HG03025 (cell line): ENCODE data around the gene VGLL4.

ENCODE experiments used
- ATAC-seq: cut with Tn5 transposase; IDR thresholded peaks from one replicate; pipeline ENCODE4 v1.9.1; 2021; ENCODE audit warnings: mild to moderate bottlenecking, moderate library complexity; ENCODE audit not compliant: unreplicated experiment, low FRiP score

Gene VGLL4

GRCh38 chr3:11654166-11654565 lies 10.5 kb upstream of the VGLL4 start:
- no peak for ATAC-seq

- ATAC-seq, result no peak
These were observed 9.8 kb upstream of the VGLL4 start for GRCh38 chr3:11653298-11654055.

DNA sequence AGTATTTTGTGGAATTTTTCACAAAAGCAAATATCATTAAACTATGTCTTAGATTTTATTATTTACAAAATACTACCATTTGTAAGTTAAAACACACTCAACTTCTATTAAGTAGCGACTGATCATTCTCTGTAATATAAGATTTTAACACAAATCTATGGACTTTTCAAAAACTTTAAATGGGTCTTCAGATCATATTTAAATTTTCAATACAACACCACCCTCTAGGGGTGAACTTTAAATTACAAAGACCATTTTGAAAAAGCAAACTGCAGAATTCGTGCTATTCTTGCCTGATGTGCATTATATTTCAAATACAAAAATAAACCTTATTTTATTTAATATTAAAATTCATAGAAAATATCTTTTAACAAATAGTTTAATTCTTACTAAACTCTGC lies 8.2 kb upstream of the VGLL4 start:
- ATAC-seq, result no peak

DNA sequence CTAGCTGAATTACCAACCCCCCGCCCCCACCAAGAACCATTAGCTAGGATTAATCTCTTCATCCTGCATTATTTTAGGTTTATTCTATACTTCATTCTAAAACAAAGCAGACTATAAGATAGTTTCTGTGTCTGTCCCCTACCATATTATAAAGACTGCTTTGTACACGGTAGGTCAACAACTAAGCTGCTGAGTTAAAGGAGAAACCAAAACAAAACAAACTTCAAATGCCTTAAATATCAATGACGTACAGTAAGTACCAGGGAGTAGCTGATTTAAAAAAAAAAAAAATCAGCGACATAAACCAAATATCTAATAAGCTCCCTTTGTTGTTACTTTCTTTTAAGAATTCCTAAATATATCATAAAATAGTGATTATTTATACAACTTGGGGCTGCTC lies 7.8 kb upstream of the VGLL4 start:
- no peak for ATAC-seq

GRCh38 chr3:11650391-11650790 lies 6.7 kb upstream of the VGLL4 start:
- no peak for ATAC-seq

DNA sequence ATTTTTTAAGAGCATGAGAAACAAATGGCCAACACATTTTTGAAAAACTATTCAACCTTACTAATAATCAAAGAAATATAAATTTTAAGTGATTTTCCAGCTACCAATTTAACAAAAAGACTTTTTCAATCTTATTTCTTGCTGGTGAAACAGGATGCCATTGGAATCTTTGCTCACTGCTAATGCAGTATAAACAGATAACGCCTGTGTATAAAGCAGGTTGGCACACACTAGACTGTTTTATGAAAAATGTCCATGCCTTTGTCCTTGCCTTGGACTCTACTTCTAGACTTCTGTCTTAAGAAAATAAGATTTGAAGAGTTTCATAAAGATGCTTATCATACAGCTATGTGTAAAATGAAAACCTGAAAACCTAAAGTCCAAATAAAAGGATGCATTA lies 5.0 kb upstream of the VGLL4 start:
- ATAC-seq, result no peak

GRCh38 chr3:11643201-11643603 lies 513 bp downstream of the VGLL4 start:
- ATAC-seq, result peak; percentile 19

DNA sequence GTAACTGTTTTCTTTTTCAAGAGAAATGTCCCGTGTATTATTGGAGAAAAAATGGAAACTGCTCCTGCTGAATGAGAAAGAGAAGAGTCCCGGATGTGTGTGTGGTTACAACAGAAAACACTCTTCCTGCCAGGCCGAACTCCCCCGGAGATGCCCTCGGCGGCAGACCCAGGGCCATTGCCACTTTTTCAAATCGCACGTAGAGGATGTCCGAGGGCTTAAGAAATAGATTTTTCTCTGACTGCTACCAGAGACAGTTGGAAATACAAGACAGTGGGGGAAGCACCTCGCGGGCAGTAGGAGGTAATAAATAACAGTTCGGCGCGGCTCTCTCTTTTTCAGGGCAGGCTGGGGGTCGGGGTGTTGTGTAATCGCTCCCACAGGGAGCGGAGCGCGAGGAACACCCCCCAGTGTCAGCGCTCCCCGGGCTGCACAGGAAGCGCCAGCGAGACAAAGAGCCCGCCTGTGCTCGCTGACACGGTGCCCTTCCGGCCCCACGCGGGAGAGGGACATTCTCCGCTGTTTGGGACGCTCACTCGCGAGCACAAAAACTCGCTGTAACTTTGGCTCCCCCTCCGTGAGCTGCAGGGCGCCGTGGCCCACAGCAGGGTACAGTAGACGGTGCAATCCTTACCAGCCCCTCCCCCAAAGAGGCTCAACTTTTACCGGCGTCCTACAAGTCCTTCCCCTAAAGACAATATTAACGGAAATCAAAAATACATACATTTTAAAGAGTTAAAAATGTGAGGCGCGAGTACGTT lies 1.1 kb downstream of the VGLL4 start:
- peak; percentile 51 for ATAC-seq

GRCh38 chr3:11641683-11642430 lies 1.9 kb downstream of the VGLL4 start:
- ATAC-seq, result no peak

DNA sequence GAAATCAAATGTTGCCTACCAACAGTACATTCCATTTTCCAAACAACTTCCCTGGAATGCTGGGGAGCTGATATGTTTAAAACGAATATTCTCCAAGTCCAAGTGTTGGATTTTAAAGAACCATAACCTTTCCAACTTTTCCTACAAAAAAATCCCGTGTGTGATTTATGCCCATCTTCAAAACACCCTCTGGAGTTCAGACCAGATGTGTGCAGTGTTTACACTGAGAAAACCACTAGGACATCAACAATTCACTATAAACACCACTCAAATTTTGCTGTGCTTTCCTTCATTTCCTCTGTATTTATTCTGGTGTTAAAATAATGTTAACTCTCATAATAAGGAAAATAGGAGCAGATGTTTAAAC lies 2.4 kb downstream of the VGLL4 start:
- ATAC-seq, result no peak

- ATAC-seq, result no peak
These were observed 3.6 kb downstream of the VGLL4 start for GRCh38 chr3:11640009-11640673.

- ATAC-seq, result no peak
These were observed 5.0 kb downstream of the VGLL4 start for GRCh38 chr3:11638495-11639358.

DNA sequence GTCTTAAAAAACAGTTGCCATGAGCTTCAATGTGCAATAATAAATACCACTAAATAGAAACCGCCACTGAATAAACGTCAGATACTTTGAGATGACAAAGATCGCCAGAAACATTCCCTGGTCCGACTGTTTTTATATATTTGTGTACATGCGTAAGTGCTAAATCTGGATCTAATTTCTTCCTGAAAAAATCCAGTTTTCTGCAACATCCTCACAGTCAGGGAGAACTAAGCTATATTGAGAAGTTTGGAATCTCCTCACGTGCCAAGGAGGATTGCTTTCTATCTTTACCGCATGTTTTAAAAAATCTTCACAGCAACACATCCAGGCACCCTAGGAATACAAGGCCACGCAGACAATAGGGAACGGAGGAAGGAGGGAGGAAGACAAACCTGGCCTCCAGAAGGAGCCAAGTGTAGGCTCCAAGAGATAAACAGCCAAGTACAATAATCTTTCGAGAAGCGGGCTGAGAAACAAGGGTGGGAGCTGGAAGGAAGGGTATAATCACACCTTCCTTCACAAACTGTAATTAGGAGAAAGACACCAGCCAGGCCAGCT lies 5.7 kb downstream of the VGLL4 start:
- no peak for ATAC-seq

- ATAC-seq, result no peak
These were observed 7.3 kb downstream of the VGLL4 start for GRCh38 chr3:11636394-11636770.

DNA sequence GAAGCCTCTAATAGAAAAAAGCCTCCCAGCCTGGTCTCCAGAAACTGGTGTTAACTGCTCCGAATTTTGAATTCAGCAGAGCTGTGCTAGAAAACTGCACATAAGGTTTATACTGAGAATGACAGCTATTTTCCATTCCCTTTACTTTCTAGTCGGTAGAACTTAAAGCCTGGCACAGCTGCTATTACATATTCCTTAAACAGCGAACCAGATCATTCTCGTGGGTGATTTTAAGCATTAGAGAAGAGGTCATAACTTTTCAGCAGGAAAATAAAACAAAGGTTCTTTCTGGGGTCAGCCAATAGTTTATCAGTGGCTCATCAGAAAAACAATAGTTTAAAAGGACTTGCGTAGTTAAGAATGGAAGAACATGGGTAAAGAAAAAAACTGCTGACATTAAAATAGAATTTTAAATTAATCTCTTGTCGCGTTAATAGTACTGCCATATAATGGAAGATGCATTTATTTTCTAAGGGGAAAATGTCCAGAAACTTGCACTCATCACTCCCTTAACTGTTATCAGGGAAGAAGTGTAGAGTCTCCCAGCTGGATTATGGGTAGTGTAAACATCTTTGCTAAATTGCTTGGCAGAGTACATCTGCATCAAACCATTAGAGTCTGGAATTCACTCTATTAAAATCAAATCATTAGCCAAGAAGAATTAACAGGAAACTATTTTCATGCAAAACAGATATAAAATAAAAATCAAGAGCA lies 7.9 kb downstream of the VGLL4 start:
- no peak for ATAC-seq

DNA sequence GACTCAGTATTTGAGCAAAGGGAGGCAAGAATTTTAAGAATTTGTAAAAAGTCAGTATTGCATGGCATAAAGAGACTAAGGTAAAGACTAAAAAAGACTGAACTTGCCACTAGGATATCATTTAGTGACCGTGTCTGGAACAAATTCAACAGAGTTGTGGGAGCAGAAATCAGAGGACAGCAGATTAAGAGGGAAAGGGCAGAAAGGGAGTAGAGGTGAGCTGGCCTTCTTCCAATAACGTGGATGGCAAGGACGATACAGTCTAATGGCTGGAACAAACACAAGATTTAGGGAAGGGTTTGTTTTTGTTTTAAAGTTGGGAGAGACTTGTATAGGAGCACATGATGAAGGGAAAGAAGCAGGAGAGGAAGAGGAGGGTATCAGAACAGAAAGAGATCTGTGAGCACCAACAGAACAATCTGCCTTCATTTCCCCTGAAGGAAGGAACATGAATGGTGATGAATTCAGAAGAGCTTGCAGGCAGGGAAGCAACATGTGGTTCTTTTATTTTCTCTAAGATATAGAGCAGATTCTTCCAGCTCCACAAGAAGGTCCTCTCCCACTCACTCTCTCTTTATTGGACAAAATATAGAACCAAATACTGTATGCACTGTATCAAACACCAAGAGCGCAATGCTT lies 8.6 kb downstream of the VGLL4 start:
- no peak for ATAC-seq

GRCh38 chr3:11634081-11634635 lies 9.6 kb downstream of the VGLL4 start:
- ATAC-seq, result no peak

- ATAC-seq, result no peak
These were observed 10.7 kb downstream of the VGLL4 start for GRCh38 chr3:11632966-11633365.
